ENCODE measurements around the gene CEBPE.

GRCh38 chr14:23124337-23124954 lies 5.4 kb upstream of the CEBPE start:
- TF ChIP-seq POLR2A (IDR thresholded peaks at IDR 0.05; ENCODE audit: borderline replicate concordance, extremely low read depth, insufficient read depth, insufficient read length), result no peak
- TF ChIP-seq, protein P1, sequence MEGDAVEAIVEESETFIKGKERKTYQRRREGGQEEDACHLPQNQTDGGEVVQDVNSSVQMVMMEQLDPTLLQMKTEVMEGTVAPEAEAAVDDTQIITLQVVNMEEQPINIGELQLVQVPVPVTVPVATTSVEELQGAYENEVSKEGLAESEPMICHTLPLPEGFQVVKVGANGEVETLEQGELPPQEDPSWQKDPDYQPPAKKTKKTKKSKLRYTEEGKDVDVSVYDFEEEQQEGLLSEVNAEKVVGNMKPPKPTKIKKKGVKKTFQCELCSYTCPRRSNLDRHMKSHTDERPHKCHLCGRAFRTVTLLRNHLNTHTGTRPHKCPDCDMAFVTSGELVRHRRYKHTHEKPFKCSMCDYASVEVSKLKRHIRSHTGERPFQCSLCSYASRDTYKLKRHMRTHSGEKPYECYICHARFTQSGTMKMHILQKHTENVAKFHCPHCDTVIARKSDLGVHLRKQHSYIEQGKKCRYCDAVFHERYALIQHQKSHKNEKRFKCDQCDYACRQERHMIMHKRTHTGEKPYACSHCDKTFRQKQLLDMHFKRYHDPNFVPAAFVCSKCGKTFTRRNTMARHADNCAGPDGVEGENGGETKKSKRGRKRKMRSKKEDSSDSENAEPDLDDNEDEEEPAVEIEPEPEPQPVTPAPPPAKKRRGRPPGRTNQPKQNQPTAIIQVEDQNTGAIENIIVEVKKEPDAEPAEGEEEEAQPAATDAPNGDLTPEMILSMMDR (IDR thresholded peaks at IDR 0.05 in 2 of 3, conservative IDR thresholded peaks at IDR 0.05 in 1 of 3; ENCODE audit: borderline replicate concordance in 1 of 3, insufficient read depth in 1 of 3, low read depth in 2 of 3, low read length in 2 of 3), result no peak
- no peak for TF ChIP-seq POLR2AphosphoS5 (IDR thresholded peaks at IDR 0.05; ENCODE audit: low read depth, low read length)
- TF ChIP-seq EGR1 (IDR thresholded peaks at IDR 0.05; ENCODE audit: low read depth), result no peak
- TF ChIP-seq CEBPB (IDR thresholded peaks at IDR 0.05; ENCODE audit: low read depth), result no peak
- no peak for TF ChIP-seq SP1 (IDR thresholded peaks at IDR 0.05; ENCODE audit: low read depth)
- TF ChIP-seq TCF7L2 (IDR thresholded peaks at IDR 0.05; ENCODE audit: borderline replicate concordance, extremely low read depth, insufficient read depth, insufficient read length), result no peak
- no peak for TF ChIP-seq JUND (IDR thresholded peaks at IDR 0.05)
- TF ChIP-seq, protein P2, sequence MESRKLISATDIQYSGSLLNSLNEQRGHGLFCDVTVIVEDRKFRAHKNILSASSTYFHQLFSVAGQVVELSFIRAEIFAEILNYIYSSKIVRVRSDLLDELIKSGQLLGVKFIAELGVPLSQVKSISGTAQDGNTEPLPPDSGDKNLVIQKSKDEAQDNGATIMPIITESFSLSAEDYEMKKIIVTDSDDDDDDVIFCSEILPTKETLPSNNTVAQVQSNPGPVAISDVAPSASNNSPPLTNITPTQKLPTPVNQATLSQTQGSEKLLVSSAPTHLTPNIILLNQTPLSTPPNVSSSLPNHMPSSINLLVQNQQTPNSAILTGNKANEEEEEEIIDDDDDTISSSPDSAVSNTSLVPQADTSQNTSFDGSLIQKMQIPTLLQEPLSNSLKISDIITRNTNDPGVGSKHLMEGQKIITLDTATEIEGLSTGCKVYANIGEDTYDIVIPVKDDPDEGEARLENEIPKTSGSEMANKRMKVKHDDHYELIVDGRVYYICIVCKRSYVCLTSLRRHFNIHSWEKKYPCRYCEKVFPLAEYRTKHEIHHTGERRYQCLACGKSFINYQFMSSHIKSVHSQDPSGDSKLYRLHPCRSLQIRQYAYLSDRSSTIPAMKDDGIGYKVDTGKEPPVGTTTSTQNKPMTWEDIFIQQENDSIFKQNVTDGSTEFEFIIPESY (IDR thresholded peaks at IDR 0.05; ENCODE audit: extremely low read depth, insufficient replicate concordance, low read length), result no peak
- TF ChIP-seq EZH2 (IDR thresholded peaks at IDR 0.05), result no peak
- no peak for TF ChIP-seq ZNF274 (IDR thresholded peaks at IDR 0.05; ENCODE audit: low read depth, low read length)
